Measurements from ENCODE around the gene KIAA1217. TPM values are rescaled to one million over a fixed set of nuclear protein-coding genes. Genes with fewer than 3 reads are reported as not detected.

Gene KIAA1217
- total RNA-seq, 1 experiment from 2014 or later, result 48.3 TPM

GRCh38 chr10:24418532-24418931, 209.6 kb downstream of the KIAA1217 start:
- peak; percentile 11 for TF ChIP-seq CTCF (IDR thresholded peaks at IDR 0.05; ENCODE audit: unreplicated experiment)
- POLR2A ChIA-PET, result interaction anchor here (0.5 to 5.6 kb wide), 5 partner anchors 29 to 446 kb away, joined by 3 to 90 read pairs (median 5); no protein-coding TSS in a partner anchor
- CTCF ChIA-PET, result interaction anchor here (0.6 to 2.0 kb wide), 7 partner anchors 11 to 129 kb away, joined by 3 to 16 read pairs (median 4); no protein-coding TSS in a partner anchor
- Mint-ChIP-seq H3K27ac (ENCODE audit: low read depth, unreplicated experiment) (no peak overlapping the region), H3K36me3 (ENCODE audit: insufficient read depth, unreplicated experiment) (peaks cover 9% of the 10 kb centered on the region), H3K4me3 (ENCODE audit: unreplicated experiment) (no peak overlapping the region), H3K4me1 (ENCODE audit: insufficient read depth, unreplicated experiment) (peaks cover 23% of the 10 kb centered on the region), H3K9me3 (ENCODE audit: unreplicated experiment) (no peaks in the 10 kb centered on the region), H3K27me3 (ENCODE audit: insufficient read depth, unreplicated experiment) (no peaks in the 10 kb centered on the region)
- DNase-seq (ENCODE audit: unreplicated experiment), result no peak
- intact Hi-C loops (cut with micrococcal nuclease), result loop anchor here (5.0 kb wide), 1 partner anchor 84 kb away; no protein-coding TSS in a partner anchor
- BruUV-seq (replicated peaks), result no TSS peak

- Mint-ChIP-seq H3K36me3 (ENCODE audit: insufficient read depth, unreplicated experiment) (peaks cover 11% of the 10 kb centered on the region), H3K4me1 (ENCODE audit: insufficient read depth, unreplicated experiment) (peaks cover 23% of the 10 kb centered on the region), H3K9me3 (ENCODE audit: unreplicated experiment) (no peaks in the 10 kb centered on the region), H3K27ac (ENCODE audit: low read depth, unreplicated experiment) (no peak overlapping the region), H3K27me3 (ENCODE audit: insufficient read depth, unreplicated experiment) (no peaks in the 10 kb centered on the region), H3K4me3 (ENCODE audit: unreplicated experiment) (no peak overlapping the region)
- ChIA-PET CTCF (interaction anchor here (0.6 to 2.0 kb wide), 7 partner anchors 8 to 129 kb away, joined by 3 to 8 read pairs (median 3); no protein-coding TSS in a partner anchor), POLR2A (interaction anchor here (0.5 to 5.6 kb wide), 5 partner anchors 13 to 165 kb away, joined by 3 to 90 read pairs (median 5); no protein-coding TSS in a partner anchor)
- DNase-seq (ENCODE audit: unreplicated experiment), result no peak
- intact Hi-C loops (cut with micrococcal nuclease), result loop anchor here (5.0 kb wide), 1 partner anchor 83 kb away; no protein-coding TSS in a partner anchor
- no peak for TF ChIP-seq CTCF (IDR thresholded peaks at IDR 0.05; ENCODE audit: unreplicated experiment)
- no TSS peak for BruUV-seq (replicated peaks)
Measured at GRCh38 chr10:24419066-24419465, 210.1 kb downstream of the KIAA1217 start.

GRCh38 chr10:24425151-24425550, 216.2 kb downstream of the KIAA1217 start:
- no peak for TF ChIP-seq CTCF (IDR thresholded peaks at IDR 0.05; ENCODE audit: unreplicated experiment)
- ChIA-PET POLR2A (interaction anchor here (1.0 to 1.7 kb wide), 2 partner anchors 10 to 41 kb away, joined by 4 to 5 read pairs; no protein-coding TSS in a partner anchor), CTCF (no interaction called here)
- H3K27ac Mint-ChIP-seq (ENCODE audit: low read depth, unreplicated experiment), result no peak overlapping the region
- no peak overlapping the region for H3K4me3 Mint-ChIP-seq (ENCODE audit: unreplicated experiment)
- BruUV-seq (replicated peaks), result no TSS peak
- peaks cover 5% of the 10 kb centered on the region for H3K36me3 Mint-ChIP-seq (ENCODE audit: insufficient read depth, unreplicated experiment)
- H3K9me3 Mint-ChIP-seq (ENCODE audit: unreplicated experiment), result no peaks in the 10 kb centered on the region
- DNase-seq (ENCODE audit: unreplicated experiment), result no peak
- intact Hi-C loops (cut with micrococcal nuclease), result no loop called here
- peaks cover 4% of the 10 kb centered on the region for H3K4me1 Mint-ChIP-seq (ENCODE audit: insufficient read depth, unreplicated experiment)
- no peaks in the 10 kb centered on the region for H3K27me3 Mint-ChIP-seq (ENCODE audit: insufficient read depth, unreplicated experiment)

- CTCF ChIA-PET, result interaction anchor here (1.0 kb wide), 1 partner anchor 433 kb away, joined by 7 read pairs; no protein-coding TSS in a partner anchor
- Mint-ChIP-seq H3K27me3 (ENCODE audit: insufficient read depth, unreplicated experiment) (no peaks in the 10 kb centered on the region), H3K27ac (ENCODE audit: low read depth, unreplicated experiment) (peak overlapping the region; percentile 70), H3K36me3 (ENCODE audit: insufficient read depth, unreplicated experiment) (peaks cover 13% of the 10 kb centered on the region), H3K4me3 (ENCODE audit: unreplicated experiment) (no peak overlapping the region), H3K4me1 (ENCODE audit: insufficient read depth, unreplicated experiment) (peaks cover 8% of the 10 kb centered on the region), H3K9me3 (ENCODE audit: unreplicated experiment) (no peaks in the 10 kb centered on the region)
- intact Hi-C loops (cut with micrococcal nuclease), result loop anchor here (1.0 kb wide), 1 partner anchor 36 kb away; no protein-coding TSS in a partner anchor
- POLR2A ChIA-PET, result interaction anchor here (0.9 to 2.1 kb wide), 7 partner anchors 11 to 61 kb away, joined by 3 to 13 read pairs (median 3); no protein-coding TSS in a partner anchor
- TSS peak; percentile 95 for BruUV-seq (replicated peaks)
- no peak for TF ChIP-seq CTCF (IDR thresholded peaks at IDR 0.05; ENCODE audit: unreplicated experiment)
- no peak for DNase-seq (ENCODE audit: unreplicated experiment)
Measured at GRCh38 chr10:24427678-24428409, 218.9 kb downstream of the KIAA1217 start.
